ENCODE measurements around the gene PHF2.

The PHF2 gene

DNA sequence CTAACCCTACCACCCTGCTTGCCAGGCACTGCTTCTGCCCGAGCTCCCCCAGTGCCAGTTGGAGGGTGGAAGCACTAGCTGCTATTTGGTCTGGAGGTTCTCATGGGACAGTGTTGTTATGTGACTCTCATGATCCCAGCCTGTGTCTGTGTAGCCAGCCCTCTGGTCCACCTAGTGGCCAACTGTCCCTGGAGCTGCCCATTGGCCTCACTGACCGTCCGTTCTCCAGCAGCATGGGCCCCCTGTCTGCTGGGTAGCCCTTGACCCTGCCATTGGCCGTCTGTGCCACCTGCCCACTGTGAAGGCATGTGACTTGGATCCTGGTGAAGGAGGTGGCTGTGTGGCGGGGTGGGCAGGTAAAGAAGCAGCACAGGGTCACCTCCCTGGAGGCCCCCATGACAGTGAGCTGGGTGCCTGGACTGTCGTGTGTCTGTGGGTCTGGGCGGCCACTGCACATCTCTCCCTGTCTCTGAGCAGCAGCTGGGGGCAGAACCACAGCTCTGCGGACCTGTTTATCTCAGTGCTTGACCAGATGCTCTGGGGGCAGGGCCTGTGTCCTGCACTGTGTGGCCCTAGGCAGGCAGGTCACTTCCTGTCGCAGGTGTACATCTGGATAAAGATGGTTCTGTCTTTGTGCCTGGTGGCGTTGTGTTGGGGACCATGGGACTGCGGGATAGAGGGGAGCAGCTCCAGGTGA, 11.4 kb downstream of the PHF2 start:
- DNase-seq, result no peak

DNA sequence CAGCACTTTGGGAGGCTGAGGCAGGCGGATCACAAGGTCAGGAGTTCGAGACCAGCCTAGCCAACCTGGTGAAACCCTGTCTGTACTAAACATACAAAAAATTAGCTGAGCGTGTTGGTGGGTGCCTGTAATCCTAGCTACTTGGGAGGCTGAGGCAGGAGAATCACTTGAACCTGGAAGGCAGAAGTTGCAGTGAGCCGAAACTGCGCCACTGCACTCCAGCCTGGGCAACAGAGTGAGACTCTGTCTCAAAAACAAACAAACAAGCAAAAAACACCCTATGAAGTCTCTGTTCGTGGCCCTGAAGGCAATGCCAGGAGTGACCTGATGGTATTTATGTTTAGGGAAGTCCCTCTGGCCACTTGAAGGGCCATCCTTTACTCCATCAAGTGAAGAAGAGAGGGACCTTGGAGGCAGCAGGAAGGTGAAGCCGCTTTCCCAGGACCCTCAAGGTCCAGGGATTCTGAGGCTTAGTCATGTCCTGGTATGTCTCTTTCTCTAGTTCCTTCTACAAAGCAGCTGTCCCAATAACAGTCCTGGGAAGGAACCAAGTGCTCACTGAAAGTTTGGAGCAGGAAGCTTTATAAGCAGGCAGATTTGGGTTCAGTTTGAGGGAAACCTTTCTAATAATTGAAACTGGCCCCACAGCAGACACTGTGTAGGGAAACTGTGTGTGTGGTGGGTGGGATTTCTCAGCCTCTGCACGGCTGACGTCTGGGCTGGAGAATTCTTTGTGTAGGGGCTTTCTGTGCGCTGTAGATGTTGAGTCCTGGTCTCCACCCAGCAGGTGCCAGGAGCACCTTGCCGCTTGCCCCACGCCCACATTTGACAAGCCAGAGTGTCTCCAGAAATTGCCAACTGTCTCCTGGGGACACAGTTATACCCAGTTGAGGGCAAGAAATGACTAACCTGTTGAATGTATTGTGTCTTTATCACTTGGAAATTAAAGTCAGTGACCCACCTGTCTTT, 12.5 kb downstream of the PHF2 start:
- no peak for DNase-seq

DNA sequence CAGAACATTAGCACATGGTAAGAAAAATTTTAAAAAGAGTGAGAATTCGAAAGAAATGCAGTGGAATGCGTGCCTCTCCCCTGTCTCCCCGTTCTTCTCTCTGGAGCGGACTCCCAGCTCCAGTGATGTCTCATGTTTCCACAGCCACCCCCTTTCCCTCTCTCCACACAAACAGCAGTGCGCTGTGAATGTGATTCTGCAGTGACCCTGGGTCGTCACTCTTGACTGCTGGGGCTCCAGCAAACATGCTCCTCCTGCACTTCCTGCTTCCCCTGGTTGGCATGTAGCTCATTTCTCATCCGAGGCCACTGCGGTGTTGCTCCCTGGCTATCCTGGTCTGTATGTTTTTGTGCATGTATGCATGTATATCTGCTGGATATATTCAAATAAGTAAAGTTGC, 13.3 kb downstream of the PHF2 start:
- no peak for DNase-seq

DNA sequence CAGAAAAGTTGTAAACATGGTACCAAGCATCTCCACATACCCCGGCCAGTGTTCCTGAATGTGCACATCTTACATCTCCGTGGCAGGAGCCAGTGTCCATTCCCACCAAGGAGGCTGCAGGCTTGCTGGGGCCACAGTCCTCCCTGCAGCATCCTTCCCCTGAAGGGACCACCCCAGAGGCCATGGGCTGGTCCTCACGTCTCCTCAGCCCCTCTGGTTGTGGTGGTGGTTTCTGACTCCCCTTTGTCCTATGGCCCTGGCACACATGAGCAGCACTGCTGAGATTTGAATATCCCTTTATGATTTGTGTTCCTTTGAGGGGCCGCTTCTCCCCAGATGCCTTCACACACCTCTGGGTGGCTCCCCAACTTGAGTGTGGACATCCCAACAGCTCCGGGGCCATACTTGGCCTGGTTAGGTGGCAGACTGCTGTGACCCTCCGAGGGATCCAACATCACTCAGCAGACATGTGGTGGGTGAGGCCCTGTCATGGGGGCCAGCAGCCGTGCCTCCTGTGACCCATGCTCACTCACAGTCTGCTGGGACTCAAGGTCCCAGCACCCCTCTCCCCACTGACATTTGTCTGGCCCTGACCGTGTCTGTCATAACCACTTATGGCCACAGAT, 14.3 kb downstream of the PHF2 start:
- DNase-seq, result no peak

DNA sequence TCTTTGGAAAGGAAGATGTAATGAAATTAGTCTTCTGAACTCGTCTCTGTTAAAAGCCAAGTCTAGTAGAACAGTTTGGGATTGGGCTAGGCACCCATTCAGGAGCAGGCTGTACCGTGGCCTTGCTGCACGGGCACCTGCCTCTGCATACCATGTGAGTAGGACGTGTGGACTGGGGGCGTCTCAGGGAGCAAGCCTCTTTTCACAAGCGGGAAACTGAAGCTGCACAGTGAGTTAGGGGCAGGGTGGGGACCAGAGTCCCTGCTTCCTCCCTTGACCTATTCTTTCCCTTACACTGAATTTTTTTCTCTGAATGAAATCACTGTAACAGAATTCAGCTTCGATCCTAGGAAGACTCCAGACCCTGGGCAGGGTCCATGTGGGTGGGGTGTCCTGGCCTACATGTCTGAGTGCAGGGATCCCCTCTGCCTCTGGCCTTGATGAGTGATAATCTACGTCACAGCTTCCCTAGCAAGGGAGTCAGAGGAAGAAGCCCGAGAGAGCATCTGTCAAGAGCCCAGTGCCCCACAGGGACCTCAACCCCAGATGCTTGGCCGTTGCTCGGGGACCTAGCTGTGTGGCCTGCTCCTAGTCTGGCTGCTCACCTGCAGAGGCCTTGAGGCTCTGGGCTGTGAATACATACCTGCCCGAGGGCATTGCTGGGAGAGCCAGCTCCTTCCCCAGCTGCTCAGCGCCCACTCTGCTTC, 15.1 kb downstream of the PHF2 start:
- no peak for DNase-seq

DNA sequence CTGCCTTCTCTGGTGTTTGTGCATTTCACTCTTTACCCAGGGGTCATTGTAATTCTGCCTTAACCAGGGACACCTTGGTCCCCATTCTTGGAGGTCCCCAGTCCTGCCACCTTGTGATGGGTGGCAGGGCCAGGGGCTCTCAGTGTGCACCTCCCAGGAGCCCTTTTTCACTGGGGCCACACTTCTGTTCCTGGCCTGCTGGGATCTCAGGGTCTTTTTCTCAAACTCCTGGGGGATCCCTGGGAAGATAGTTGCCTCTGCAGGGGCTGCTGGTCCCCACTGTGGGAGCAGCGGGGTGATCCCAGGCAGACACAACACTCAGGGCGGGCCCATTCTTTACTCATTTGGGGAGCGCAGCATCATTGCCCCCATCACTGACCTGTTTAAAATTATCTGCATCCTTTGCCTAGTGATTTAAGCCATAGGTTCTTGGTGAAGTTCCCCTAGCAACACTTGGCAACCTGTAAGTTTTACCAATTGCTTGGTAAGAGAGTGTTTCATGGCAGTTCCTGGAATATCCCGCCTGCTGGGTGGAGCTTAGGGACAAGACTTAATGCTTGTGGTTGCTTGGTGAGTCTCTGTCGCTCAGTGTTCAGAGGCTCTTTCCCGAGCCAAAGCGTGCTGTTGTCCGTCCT, 15.7 kb downstream of the PHF2 start:
- DNase-seq, result no peak

DNA sequence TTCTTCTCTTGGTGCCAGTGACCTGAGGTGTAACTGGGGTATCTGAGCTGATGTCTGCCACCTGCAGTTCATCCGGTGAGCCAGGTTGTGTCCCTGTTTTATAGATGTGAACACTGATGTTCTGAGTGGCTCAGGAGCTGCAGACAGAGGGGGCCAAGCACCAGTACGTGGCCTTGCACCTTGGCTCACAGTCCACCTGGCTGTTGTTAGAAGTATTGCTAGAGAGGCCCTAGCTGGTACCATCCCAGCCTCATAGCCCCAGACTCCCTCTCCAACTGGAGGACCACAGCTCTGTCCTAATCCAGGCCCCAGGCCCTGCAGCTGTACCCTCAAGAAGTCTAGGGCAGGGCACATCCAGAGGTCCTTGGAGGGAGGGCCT, 16.2 kb downstream of the PHF2 start:
- DNase-seq, result no peak

DNA sequence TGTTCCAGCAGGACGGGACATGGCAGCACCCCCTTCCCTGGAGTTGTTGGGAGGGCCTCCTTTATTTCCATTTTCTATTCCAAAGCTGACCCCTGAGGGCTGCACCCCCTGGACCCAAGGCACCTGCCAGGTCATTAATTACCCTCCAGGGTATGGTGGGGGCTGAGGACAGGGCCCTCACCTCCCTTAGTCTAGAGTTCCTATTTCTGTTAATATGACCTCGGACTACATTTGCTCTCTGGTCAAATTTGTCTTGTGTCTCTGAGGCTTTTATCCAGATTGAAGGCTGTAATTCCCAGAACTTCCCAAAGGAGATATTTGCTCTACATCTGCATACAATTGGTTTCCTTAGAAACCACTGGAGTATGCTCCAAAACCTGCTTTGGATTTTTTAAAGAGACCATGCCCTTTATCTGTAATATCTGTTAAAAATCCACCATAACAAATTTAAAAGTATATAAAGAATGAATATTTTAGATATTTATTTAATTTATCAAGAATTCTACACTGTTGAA, 16.8 kb downstream of the PHF2 start:
- no peak for DNase-seq

DNA sequence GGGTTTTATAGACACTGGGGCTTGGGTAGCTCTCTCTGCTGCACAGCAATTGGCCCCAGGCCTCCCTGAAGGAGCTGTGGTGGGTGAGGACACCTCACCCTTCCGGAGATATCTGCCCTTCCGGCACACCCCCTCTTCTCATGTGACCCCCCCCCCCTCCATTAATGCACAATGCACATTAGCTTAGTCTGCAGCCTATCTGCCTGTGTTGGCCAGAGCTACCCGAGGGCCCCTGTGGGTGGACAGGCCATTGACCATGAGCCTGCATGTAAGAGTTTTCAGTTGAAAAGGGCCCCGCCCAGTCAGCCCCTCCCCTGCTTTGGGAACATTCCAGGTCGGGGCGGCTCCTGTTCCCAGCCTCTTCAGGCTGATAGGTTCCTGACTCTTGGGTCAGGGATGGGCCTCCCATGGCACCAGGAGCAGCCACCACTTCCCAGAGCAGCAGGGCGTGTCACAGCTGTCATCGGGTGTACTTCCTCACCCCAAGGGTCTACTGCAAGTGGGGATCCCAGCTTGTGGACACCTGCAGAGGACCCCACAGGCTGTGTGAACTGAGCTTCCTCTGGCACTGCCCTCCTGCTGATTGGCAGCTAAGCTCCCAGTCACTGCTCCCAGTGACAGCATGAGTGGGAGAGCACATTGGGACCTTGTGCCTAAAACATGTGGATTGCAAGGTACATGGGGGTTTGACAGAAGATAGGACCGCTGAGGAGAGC, 17.8 kb downstream of the PHF2 start:
- no peak for DNase-seq

DNA sequence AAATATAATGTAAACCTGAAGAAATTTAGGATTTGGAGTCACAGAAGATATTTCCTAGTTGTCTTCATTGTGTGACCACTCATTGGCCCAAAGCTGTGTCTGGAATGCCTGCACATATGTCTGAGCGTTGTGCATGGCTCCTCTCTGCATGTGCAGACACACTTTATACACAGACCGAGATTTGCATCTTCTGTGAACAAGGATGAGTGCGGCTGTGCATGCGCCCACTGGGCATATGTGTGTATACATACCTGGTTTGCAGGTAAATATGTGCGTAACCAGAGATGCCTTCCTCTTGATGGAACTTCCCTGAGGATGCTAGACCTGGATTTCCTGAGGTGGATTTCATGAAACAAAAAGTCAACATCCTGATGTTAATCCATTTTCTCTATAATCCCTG, 19.1 kb downstream of the PHF2 start:
- no peak for DNase-seq

DNA sequence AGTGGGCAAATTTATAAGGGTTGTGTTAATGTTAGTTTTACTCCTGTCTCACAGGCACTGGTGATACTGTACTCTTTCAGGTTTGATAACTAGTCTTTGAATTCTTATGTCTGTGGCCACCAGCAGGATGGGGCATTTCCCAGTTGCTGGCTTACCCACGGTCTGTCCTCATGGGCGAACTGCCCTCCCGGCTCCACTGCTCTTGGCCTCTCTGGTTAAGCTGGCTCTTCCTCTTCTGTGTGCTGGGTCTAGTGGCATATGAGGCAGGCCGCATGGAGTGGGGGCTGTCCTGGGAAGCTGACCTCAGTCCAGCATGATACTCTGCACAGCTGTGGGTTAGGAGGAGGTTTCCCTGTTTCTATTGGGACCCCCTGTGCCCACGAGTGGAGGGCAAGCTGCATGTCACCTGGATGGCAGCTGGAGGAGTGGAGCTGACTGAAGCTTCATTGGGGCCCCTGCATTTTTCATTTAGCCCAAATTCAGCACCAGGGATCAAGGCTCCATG, 19.5 kb downstream of the PHF2 start:
- DNase-seq, result no peak

DNA sequence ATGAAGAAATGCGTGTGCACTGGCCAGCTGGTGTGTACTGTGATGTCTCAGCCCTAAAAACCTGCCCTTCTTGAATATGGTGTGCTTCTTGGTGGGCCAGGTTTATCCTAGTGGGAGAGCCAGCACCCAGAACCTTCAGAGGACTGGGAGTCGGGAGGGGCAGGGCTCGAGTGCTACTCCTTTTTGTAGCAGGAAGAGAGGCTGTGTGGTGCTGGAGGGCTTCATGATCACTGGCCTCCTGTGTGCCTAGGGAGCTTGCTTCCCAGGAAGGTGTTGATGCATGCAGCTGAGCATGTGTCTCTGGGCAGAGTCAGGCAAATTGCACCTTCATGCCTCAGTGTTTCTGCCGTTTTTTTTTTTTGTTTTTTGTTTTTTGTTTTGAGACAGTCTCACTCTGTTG, 20.0 kb downstream of the PHF2 start:
- DNase-seq, result no peak

DNA sequence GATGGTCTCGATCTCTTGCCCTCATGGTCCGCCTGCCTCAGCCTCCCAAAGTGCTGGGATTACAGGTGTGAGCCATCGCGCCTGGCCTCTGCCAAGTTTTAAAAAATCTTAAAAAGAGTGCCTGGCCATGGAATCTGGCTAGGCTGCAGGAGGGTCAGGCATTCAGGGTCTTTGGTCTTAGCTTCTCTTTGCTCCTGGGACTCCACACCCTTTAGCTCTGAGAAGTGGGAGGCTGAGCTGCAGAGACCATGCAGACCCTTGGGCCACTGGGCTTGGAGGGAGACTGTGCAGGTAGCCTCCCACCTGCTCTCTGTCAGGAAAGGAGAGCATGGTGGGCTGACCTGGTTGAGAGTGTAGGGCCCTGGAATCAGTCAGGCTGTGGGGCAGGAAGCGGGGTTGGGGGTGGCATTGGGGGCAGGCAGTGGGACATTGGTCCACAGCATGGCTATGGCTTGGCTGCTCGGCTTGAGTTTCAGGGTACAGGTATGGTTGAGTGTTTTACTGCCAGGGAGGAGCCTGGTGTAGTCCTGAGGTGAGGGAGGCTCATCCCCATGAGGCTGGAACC, 20.8 kb downstream of the PHF2 start:
- no peak for DNase-seq

DNA sequence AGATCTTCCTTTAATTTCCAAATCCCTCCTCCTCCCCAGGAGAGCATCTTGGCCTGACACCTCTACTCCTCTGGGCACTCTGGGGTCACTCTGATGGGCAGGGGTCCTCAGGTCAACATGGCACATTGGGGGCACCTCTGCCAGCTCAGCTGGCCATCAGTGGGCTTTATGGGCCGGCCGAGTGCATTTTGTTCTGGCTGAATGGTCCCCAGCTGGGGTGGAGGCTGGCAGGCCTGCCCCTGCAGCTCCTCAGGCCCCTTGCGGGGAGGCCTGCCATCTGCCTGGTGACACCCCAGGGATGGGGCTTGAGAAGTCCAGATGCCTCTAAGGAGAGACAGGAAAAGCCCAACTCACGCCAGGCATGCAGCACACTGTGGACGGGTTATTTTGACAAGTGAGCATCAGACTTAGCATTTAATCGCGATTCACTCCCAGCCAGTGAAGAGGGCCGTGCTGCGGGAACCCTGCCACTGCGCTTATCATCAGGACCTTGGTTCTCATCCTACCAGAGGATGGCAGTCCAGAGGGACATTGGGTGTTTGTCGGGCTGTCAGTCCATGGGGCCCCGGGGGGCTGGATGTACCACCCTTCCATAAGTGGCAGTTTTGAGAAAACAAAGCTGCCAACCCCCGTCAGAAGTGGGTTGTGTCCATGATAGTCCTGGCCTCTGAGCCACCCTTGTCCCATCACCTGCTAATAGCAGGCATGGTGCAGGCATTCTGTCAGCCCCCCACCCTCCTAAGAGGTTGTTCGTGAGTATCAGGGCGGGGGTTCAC, 21.7 kb downstream of the PHF2 start:
- DNase-seq, result no peak

DNA sequence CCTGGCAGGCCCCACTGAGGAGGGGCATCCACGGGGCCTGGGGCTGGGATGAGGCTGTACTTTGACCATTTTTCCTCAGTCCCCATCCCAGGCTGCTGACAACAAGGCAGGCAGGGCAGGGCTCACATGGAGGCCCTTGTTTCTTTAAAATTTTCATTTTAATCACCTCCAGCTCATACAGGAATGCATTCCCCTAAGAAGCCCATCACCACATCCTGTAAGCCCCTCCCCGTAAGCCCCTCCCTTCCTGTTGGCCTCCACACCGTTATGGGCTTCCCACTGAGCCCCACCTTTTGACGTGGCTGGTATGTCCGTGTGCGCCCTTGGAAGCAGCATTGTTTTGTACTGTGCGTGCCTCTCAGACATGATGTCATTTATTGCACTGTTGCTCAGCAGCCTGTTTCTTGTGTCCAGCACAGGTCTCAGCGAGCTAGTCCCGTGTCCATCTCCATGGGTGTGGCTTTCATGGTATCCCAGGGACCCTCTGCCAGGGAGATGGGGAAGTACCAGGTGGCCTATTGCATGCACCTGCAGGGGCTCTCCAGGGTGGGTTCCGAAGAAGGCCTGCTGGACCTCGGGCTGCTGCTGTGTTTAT, 22.4 kb downstream of the PHF2 start:
- no peak for DNase-seq

DNA sequence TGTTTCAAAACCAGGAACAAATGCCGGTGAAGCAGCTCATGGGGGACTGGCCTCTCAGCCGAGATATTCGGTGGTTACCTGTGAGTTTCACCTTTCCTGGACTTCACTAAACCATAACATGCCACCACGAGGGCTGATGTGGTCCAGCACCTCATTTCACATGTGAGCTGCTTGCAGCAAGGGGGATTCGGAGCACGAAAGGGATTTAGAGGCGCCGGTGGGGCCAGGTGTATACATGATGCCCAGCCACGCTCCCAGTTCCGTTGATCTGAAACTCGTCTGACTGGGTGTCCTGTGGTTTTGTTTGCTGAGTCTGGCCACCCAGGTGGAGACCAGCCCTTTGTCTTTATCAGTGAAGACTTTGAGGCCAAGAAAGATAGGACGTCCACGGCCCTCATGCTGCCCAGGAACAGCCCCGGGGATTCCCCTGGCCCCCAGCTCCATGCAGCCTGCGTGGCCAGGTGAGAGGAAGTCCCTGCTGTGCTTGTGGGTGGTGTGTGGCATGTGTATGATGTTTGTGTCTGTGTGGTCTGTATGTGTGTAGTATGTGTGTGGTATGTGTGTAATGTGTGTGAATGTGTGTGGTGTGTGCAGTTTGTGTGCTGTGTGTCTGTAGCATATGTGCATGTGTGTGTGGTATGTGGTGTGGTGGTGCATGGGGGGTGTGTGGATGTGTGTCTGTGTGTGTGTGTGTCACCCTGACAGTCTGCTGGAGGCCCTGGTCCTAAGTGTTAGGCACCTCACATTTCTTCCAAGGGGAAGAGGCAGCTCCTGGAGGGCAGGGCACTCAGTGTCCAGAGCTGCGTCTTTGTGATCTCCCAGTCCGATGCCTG, 23.4 kb downstream of the PHF2 start:
- no peak for DNase-seq

DNA sequence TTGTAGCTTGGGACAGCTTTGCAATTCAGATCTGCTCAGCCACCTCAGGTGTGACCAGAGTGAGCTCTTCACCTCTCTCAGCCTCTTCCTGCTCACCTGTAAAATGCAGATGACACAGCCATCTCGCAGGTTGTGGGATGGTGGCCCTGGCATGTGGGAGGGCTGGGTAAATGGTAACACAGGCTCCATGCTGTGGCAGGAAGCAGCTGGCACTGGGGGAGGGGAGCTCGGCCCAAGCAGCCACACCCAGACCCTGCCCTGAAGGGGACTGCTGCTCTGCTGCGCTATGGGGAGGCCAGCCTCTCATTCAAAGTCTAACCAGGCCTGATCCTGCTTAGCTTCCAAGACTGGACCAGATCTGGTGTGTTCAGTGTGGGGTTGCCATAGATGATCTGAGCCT, 24.1 kb downstream of the PHF2 start:
- no peak for DNase-seq

DNA sequence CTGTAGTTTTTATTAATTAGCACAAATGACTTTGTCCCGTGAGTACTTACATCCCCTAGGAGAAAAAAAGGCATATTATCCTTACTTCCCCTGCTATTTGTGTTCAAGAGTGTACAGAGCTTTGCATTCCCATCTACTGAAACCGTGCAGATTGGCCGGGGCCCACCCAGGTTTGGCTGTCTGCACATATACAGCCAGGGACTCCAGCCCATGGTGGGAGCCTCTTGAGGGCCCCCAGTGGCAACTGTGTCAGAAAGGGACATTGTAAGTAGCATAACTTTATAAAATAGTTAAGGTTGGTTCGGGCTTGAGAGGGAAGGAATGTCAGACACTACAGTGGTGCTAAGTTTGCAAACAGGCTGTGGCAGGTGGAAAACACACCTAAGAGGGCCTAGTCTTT, 24.7 kb downstream of the PHF2 start:
- DNase-seq, result no peak

DNA sequence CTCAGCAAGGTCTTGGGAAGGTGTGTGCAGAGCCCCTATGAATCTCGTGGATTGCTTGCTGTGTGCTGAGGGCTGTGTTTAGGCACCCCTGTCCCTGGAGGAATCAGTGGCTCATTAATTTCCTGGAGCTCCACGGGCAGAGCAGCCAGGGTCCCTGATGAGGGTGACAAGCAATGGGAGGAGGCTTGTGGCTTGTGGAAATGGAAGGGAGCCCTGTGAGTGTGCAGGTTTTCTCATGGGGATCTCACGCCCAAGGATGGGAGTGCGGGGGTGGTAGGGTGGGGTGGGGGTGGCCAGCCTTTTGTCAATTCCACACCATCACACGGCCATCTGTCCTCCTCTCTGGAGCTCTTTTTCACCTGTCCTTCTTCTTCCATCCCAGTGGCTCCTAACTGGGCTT, 25.3 kb downstream of the PHF2 start:
- DNase-seq, result no peak
